Upper lobe of right lung (tissue), 1 donor: ENCODE measurements around the gene TMEM63A. TPM values are rescaled to one million over a fixed set of nuclear protein-coding genes. Genes with fewer than 3 reads are reported as not detected.

Experiments used
- ATAC-seq: fragments of 200-7000 bp; cut with Tn5 transposase; one replicate; pipeline ENCODE4 v1.9.1; 2020; ENCODE audit warnings: mild to moderate bottlenecking, moderate library complexity
- DNase-seq: peaks from one replicate; pipeline ENCODE4 v3.0.0-alpha.2; 2020
- H3K27ac ChIP-seq: fragments of 200-600 bp; one replicate; pipeline ENCODE4 v1.8.0; 2022
- H3K27me3 ChIP-seq: fragments of 200-600 bp; one replicate; pipeline ENCODE4 v1.8.0; 2022; ENCODE audit warnings: mild to moderate bottlenecking
- H3K36me3 ChIP-seq: fragments of 200-600 bp; one replicate; pipeline ENCODE4 v1.8.0; 2022
- H3K4me1 ChIP-seq: fragments of 200-600 bp; one replicate; pipeline ENCODE4 v1.8.0; 2022
- H3K4me3 ChIP-seq: fragments of 200-600 bp; one replicate; pipeline ENCODE4 v1.8.0; 2022; ENCODE audit warnings: mild to moderate bottlenecking
- H3K9me3 ChIP-seq: fragments of 200-600 bp; one replicate; pipeline ENCODE4 v1.8.0; 2022
- intact Hi-C: fragments of 100-400 bp; cut with DNase I; formaldehyde crosslinking; loops from one replicate; pipeline ENCODE4 v1.11.0; 2022
- total RNA-seq: library from RNA; stranded (reverse); fragmentation: NEBNext Ultra II Directional; extraction: Animal tissue kit (Norgen Biotek cat#: 25700); gene quantifications from one replicate; pipeline ENCODE4 v1.2.1, GENCODE V29; 2021
- TF ChIP-seq, protein P1 (sequence below): fragments of 200-600 bp; IDR thresholded peaks from one replicate; pipeline ENCODE4 v1.8.0; 2022; ENCODE audit warnings: antibody characterized with exemption
- donor health status: DM: no; HTN: yes; CAD: no; lungs with severe emphysema.

Gene TMEM63A
- total RNA-seq, 1 donor from 2014 or later: 119 TPM

DNA sequence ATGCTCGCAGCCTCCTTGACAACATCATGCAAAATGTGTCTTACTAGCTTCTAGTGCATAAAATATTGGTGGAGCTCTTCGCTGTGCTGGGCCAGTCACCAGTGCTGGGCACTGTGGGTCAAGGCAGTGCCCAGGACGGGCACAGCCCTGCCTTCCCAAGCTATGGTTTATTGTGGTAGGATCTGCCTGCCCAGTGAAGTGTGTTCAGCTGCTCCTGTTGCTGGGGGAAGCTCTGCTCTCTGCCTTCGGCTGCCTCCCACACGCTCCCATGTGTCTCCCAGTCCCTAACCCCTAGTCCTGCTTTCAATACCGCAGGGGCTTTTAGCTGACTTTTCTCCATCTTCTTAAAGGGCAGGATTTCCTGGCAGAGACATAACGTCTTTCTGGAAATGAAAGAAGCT, 56.6 kb downstream of the TMEM63A start:
- H3K27ac ChIP-seq: peak overlapping the region; percentile 12
- peaks cover 36% of the 10 kb centered on the region for H3K4me1 ChIP-seq
- no peaks in the 10 kb centered on the region for H3K9me3 ChIP-seq
- H3K27me3 ChIP-seq: no peaks in the 10 kb centered on the region
- intact Hi-C loops: no loop called here
- no peak overlapping the region for H3K4me3 ChIP-seq
- DNase-seq (no peak), ATAC-seq (peak; percentile 59)
- TF ChIP-seq, protein P1, sequence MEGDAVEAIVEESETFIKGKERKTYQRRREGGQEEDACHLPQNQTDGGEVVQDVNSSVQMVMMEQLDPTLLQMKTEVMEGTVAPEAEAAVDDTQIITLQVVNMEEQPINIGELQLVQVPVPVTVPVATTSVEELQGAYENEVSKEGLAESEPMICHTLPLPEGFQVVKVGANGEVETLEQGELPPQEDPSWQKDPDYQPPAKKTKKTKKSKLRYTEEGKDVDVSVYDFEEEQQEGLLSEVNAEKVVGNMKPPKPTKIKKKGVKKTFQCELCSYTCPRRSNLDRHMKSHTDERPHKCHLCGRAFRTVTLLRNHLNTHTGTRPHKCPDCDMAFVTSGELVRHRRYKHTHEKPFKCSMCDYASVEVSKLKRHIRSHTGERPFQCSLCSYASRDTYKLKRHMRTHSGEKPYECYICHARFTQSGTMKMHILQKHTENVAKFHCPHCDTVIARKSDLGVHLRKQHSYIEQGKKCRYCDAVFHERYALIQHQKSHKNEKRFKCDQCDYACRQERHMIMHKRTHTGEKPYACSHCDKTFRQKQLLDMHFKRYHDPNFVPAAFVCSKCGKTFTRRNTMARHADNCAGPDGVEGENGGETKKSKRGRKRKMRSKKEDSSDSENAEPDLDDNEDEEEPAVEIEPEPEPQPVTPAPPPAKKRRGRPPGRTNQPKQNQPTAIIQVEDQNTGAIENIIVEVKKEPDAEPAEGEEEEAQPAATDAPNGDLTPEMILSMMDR: no peak
- H3K36me3 ChIP-seq: peaks cover 21% of the 10 kb centered on the region

DNA sequence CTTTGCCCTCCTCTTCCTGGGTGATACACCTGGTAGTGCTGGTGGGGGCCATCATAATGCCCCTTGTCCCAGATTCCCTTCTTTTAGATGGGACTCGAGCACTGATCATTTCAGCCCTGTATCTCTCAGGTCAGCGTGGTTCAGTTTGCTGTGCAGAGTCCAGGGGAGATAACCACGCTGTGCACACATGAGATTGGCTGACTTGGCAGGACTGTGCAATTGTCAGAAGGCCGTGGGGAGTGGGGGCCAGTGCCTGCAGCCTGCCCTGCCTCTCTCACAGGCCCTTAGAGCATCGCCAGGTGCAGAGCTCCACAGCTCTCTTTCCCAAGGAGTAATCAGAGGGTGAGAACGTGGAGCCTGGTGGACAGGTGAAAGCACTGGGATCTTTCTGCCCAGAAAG, 57.1 kb downstream of the TMEM63A start:
- no peaks in the 10 kb centered on the region for H3K9me3 ChIP-seq
- no peak for DNase-seq
- intact Hi-C loops: no loop called here
- peaks cover 41% of the 10 kb centered on the region for H3K4me1 ChIP-seq
- no peaks in the 10 kb centered on the region for H3K27me3 ChIP-seq
- H3K4me3 ChIP-seq: no peak overlapping the region
- peak; percentile 5 for ATAC-seq
- H3K27ac ChIP-seq: no peak overlapping the region
- peaks cover 16% of the 10 kb centered on the region for H3K36me3 ChIP-seq
- TF ChIP-seq, protein P1: no peak

DNA sequence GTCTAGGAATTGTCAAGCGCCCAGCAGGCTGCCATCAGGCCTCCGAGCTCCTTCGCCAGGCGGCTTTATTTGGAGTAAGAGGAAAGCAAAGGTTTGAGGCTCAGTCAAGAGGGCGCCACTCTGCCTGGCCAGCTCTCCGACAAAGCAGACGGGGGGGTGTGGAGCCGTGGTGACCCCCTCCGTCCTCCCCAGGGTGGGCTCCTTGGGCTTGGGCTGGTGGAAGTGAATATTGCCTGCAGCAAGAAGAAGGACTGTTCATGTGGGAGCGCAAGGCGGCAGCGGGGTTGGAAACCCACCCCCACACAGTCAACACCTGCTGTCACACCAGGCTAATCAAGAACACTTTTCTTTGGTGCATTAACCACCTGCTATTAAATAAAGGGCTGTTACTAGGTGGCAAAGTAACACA, 57.6 kb downstream of the TMEM63A start:
- DNase-seq: no peak
- Histone ChIP-seq H3K4me1 (peaks cover 46% of the 10 kb centered on the region), H3K27ac (no peak overlapping the region)

DNA sequence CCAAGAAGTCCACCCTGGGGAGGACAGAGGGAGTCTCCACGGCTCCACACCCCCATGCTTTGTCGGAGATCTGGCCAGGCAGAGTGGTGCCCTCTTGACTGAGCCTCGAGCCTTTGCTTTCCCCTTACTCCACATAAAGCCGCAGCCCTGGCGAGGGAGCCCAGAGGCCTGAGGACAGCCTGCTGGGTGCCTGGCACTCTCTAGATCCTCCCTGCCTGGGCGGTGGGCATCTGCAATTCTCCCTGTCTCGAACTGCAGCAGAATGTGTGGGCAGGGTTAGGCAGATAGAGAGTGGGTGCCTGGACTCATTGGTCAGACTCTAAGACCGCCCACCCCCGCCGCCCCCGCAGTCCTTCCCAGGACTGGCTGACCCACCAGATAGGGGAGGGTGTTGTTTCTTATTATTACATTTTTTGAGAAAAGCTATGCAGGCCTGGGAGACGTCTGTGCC, 58.3 kb downstream of the TMEM63A start:
- intact Hi-C loops: no loop called here
- ATAC-seq: no peak
- no peak overlapping the region for H3K4me3 ChIP-seq
- no peaks in the 10 kb centered on the region for H3K9me3 ChIP-seq
- TF ChIP-seq, protein P1: no peak
- H3K4me1 ChIP-seq: peaks cover 46% of the 10 kb centered on the region
- H3K27me3 ChIP-seq: no peaks in the 10 kb centered on the region
- H3K36me3 ChIP-seq: peaks cover 4% of the 10 kb centered on the region
- no peak overlapping the region for H3K27ac ChIP-seq
- no peak for DNase-seq

More for the DNA sequence above, 57.6 kb downstream of the TMEM63A start:
- TF ChIP-seq, protein P1: no peak
- H3K9me3 ChIP-seq: no peaks in the 10 kb centered on the region
- H3K27me3 ChIP-seq: no peaks in the 10 kb centered on the region
- H3K4me3 ChIP-seq: no peak overlapping the region
- ATAC-seq: no peak
- intact Hi-C loops: no loop called here
- H3K36me3 ChIP-seq: peaks cover 11% of the 10 kb centered on the region

DNA sequence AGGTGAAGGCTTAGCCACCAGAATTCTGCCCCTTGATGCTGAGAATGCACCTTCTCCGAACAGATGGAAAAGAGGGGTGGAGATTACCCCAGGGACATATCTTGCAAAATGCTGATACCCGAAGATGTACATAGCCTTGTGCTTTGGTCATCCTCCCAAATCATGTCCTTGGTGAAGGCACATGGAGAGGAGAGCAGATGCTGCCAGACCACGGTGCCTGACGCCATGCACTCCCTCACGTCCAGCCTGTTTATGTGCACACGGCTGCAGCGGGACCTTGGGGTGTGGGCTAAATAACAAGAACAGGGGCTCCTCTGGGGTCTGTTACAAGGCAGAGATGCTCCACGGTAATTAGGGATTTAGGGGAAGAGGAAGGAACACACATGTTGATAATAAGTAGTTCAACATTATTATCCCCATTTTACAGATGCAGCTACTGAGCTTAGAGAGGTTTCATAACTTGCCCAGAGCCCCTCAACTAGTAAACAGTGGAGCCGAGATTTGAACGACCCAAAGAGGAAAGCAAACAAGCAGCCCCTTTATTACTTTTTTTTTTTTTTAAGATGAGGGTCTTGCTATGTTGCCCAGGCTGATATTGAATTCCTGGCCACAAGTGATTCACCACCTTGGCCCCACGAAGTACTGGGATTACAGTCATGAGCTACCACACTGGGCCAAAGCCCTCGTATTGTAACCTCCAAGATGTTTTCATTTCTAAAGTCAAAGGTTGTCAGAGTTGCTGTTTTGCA, 59.4 kb downstream of the TMEM63A start:
- DNase-seq (no peak), ATAC-seq (no peak)
- Histone ChIP-seq H3K4me1 (peaks cover 55% of the 10 kb centered on the region), H3K4me3 (no peak overlapping the region), H3K27ac (peak overlapping the region; percentile 3), H3K36me3 (no peaks in the 10 kb centered on the region), H3K27me3 (no peaks in the 10 kb centered on the region), H3K9me3 (no peaks in the 10 kb centered on the region)
- TF ChIP-seq, protein P1: no peak
- intact Hi-C loops: no loop called here
